ENCODE data around the gene ISYNA1. TPM values are rescaled to one million over a fixed set of nuclear protein-coding genes. Genes with fewer than 3 reads are reported as not detected.
A peak's percentile ranks its signal among the peaks of the same experiment; 100 is the strongest.

The ISYNA1 gene
- total and polyA plus RNA-seq, 2 of the 13 experiments (the other 11 are each of a cell fraction or from before 2014, with no cell fraction given), result 29.6 to 48.5 TPM

GRCh38 chr19:18419195-18419698, 18.7 kb downstream of the ISYNA1 start, which contains the start of gene SSBP4 (continued):
- TF ChIP-seq IRX3 (CRISPR knock-in tag; IDR thresholded peaks at IDR 0.05; ENCODE audit: borderline replicate concordance, low read depth) (0 out of 2 replicates have a peak, but pooled peaks have one; percentile 44), NFRKB (IDR thresholded peaks at IDR 0.05) (no peak), AGO2 (optimal IDR thresholded peaks at IDR 0.05; ENCODE audit: low read depth, low read length) (no peak), ZNF629 (CRISPR knock-in tag; conservative IDR thresholded peaks at IDR 0.05) (no peak), PRDM10 (CRISPR knock-in tag; IDR thresholded peaks at IDR 0.05; ENCODE audit: low read depth) (no peak), HCFC1 (IDR thresholded peaks at IDR 0.05; ENCODE audit: low read depth, low read length) (no peak), HNRNPK (IDR thresholded peaks at IDR 0.05; ENCODE audit: low read depth, low read length, poor library complexity, severe bottlenecking) (peak; percentile 10), ZBTB10 (CRISPR knock-in tag; IDR thresholded peaks at IDR 0.05; ENCODE audit: borderline replicate concordance) (0 out of 2 replicates have a peak, but pooled peaks have one; percentile 10), ZNF720 (CRISPR knock-in tag; IDR thresholded peaks at IDR 0.05) (no peak), CBFB (CRISPR knock-in tag; IDR thresholded peaks at IDR 0.05) (peak; percentile 73), ARID2 (CRISPR knock-in tag; IDR thresholded peaks at IDR 0.05; ENCODE audit: borderline replicate concordance) (no peak), SP4 (CRISPR knock-in tag; IDR thresholded peaks at IDR 0.05) (peak; percentile 70; the same call in 1 of the 2 replicates), ZNF431 (CRISPR knock-in tag; IDR thresholded peaks at IDR 0.05; ENCODE audit: borderline replicate concordance, low read depth) (0 out of 2 replicates have a peak, but pooled peaks have one; percentile 44), POGZ (CRISPR knock-in tag; IDR thresholded peaks at IDR 0.05) (no peak), HOXA3 (CRISPR knock-in tag; IDR thresholded peaks at IDR 0.05) (no peak), SOX6 (IDR thresholded peaks at IDR 0.05) (no peak), SOX6 (CRISPR knock-in tag; IDR thresholded peaks at IDR 0.05) (no peak)
- TF ChIP-seq, protein P1, sequence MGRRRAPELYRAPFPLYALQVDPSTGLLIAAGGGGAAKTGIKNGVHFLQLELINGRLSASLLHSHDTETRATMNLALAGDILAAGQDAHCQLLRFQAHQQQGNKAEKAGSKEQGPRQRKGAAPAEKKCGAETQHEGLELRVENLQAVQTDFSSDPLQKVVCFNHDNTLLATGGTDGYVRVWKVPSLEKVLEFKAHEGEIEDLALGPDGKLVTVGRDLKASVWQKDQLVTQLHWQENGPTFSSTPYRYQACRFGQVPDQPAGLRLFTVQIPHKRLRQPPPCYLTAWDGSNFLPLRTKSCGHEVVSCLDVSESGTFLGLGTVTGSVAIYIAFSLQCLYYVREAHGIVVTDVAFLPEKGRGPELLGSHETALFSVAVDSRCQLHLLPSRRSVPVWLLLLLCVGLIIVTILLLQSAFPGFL (CRISPR knock-in tag; IDR thresholded peaks at IDR 0.05), result no peak
- TF ChIP-seq, protein P2, sequence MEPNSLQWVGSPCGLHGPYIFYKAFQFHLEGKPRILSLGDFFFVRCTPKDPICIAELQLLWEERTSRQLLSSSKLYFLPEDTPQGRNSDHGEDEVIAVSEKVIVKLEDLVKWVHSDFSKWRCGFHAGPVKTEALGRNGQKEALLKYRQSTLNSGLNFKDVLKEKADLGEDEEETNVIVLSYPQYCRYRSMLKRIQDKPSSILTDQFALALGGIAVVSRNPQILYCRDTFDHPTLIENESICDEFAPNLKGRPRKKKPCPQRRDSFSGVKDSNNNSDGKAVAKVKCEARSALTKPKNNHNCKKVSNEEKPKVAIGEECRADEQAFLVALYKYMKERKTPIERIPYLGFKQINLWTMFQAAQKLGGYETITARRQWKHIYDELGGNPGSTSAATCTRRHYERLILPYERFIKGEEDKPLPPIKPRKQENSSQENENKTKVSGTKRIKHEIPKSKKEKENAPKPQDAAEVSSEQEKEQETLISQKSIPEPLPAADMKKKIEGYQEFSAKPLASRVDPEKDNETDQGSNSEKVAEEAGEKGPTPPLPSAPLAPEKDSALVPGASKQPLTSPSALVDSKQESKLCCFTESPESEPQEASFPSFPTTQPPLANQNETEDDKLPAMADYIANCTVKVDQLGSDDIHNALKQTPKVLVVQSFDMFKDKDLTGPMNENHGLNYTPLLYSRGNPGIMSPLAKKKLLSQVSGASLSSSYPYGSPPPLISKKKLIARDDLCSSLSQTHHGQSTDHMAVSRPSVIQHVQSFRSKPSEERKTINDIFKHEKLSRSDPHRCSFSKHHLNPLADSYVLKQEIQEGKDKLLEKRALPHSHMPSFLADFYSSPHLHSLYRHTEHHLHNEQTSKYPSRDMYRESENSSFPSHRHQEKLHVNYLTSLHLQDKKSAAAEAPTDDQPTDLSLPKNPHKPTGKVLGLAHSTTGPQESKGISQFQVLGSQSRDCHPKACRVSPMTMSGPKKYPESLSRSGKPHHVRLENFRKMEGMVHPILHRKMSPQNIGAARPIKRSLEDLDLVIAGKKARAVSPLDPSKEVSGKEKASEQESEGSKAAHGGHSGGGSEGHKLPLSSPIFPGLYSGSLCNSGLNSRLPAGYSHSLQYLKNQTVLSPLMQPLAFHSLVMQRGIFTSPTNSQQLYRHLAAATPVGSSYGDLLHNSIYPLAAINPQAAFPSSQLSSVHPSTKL (CRISPR knock-in tag; IDR thresholded peaks at IDR 0.05), result no peak
